ENCODE data around the gene ACOT6.

The ACOT6 gene

GRCh38 chr14:73660511-73660910 lies 48.2 kb downstream of the ACOT6 start:
- Histone ChIP-seq H3K27me3 (ENCODE audit: insufficient read depth, poor library complexity, severe bottlenecking) (no peaks in the 10 kb centered on the region), H3K27ac (ENCODE audit: poor library complexity, severe bottlenecking) (no peak overlapping the region), H3K36me3 (ENCODE audit: low read depth) (peaks cover 32% of the 10 kb centered on the region), H3K9me3 (ENCODE audit: severe bottlenecking) (no peaks in the 10 kb centered on the region), H3K4me1 (ENCODE audit: insufficient read depth, poor library complexity, severe bottlenecking) (peaks cover 11% of the 10 kb centered on the region), H3K4me3 (ENCODE audit: severe bottlenecking) (no peak overlapping the region)
- DNase-seq (ENCODE audit: low spot score) (no peak), ATAC-seq (ENCODE audit: low read depth) (no peak)
- TF ChIP-seq CTCF (IDR thresholded peaks at IDR 0.05; ENCODE audit: poor library complexity, severe bottlenecking), result no peak

GRCh38 chr14:73661872-73662271 lies 49.6 kb downstream of the ACOT6 start:
- peaks cover 34% of the 10 kb centered on the region for H3K36me3 ChIP-seq (ENCODE audit: low read depth)
- H3K9me3 ChIP-seq (ENCODE audit: severe bottlenecking), result no peaks in the 10 kb centered on the region
- peak overlapping the region; percentile 45 for H3K27ac ChIP-seq (ENCODE audit: poor library complexity, severe bottlenecking)
- H3K4me1 ChIP-seq (ENCODE audit: insufficient read depth, poor library complexity, severe bottlenecking), result peaks cover 11% of the 10 kb centered on the region
- ATAC-seq (ENCODE audit: low read depth), result no peak
- TF ChIP-seq CTCF (IDR thresholded peaks at IDR 0.05; ENCODE audit: poor library complexity, severe bottlenecking), result no peak
- DNase-seq (ENCODE audit: low spot score), result no peak
- no peak overlapping the region for H3K4me3 ChIP-seq (ENCODE audit: severe bottlenecking)
- H3K27me3 ChIP-seq (ENCODE audit: insufficient read depth, poor library complexity, severe bottlenecking), result no peaks in the 10 kb centered on the region

- Histone ChIP-seq H3K4me3 (ENCODE audit: severe bottlenecking) (no peak overlapping the region), H3K36me3 (ENCODE audit: low read depth) (peaks cover 34% of the 10 kb centered on the region), H3K27me3 (ENCODE audit: insufficient read depth, poor library complexity, severe bottlenecking) (no peaks in the 10 kb centered on the region), H3K27ac (ENCODE audit: poor library complexity, severe bottlenecking) (peak overlapping the region; percentile 45), H3K4me1 (ENCODE audit: insufficient read depth, poor library complexity, severe bottlenecking) (peaks cover 11% of the 10 kb centered on the region), H3K9me3 (ENCODE audit: severe bottlenecking) (no peaks in the 10 kb centered on the region)
- ATAC-seq (ENCODE audit: low read depth) (peak; percentile 100), DNase-seq (ENCODE audit: low spot score) (peak; percentile 79)
- peak; percentile 92 for TF ChIP-seq CTCF (IDR thresholded peaks at IDR 0.05; ENCODE audit: poor library complexity, severe bottlenecking)
Observed at GRCh38 chr14:73662487-73662943, 50.2 kb downstream of the ACOT6 start.

- H3K27me3 ChIP-seq (ENCODE audit: insufficient read depth, poor library complexity, severe bottlenecking), result no peaks in the 10 kb centered on the region
- no peaks in the 10 kb centered on the region for H3K9me3 ChIP-seq (ENCODE audit: severe bottlenecking)
- no peak overlapping the region for H3K4me3 ChIP-seq (ENCODE audit: severe bottlenecking)
- peaks cover 11% of the 10 kb centered on the region for H3K4me1 ChIP-seq (ENCODE audit: insufficient read depth, poor library complexity, severe bottlenecking)
- ATAC-seq (ENCODE audit: low read depth), result no peak
- DNase-seq (ENCODE audit: low spot score), result no peak
- TF ChIP-seq CTCF (IDR thresholded peaks at IDR 0.05; ENCODE audit: poor library complexity, severe bottlenecking), result no peak
- peak overlapping the region; percentile 45 for H3K27ac ChIP-seq (ENCODE audit: poor library complexity, severe bottlenecking)
- H3K36me3 ChIP-seq (ENCODE audit: low read depth), result peaks cover 31% of the 10 kb centered on the region
Observed at GRCh38 chr14:73663548-73664212, 51.4 kb downstream of the ACOT6 start.

GRCh38 chr14:73665130-73665529 lies 52.8 kb downstream of the ACOT6 start:
- no peak overlapping the region for H3K27ac ChIP-seq (ENCODE audit: poor library complexity, severe bottlenecking)

More at GRCh38 chr14:73665130-73665529, 52.8 kb downstream of the ACOT6 start:
- DNase-seq (ENCODE audit: low spot score), result no peak
- H3K27me3 ChIP-seq (ENCODE audit: insufficient read depth, poor library complexity, severe bottlenecking), result no peaks in the 10 kb centered on the region
- H3K4me3 ChIP-seq (ENCODE audit: severe bottlenecking), result no peak overlapping the region
- peaks cover 31% of the 10 kb centered on the region; the same call in 1 of the 2 replicates for H3K36me3 ChIP-seq (ENCODE audit: low read depth)
- no peaks in the 10 kb centered on the region for H3K9me3 ChIP-seq (ENCODE audit: severe bottlenecking)
- peaks cover 11% of the 10 kb centered on the region for H3K4me1 ChIP-seq (ENCODE audit: insufficient read depth, poor library complexity, severe bottlenecking)
- no peak for TF ChIP-seq CTCF (IDR thresholded peaks at IDR 0.05; ENCODE audit: poor library complexity, severe bottlenecking)
- no peak for ATAC-seq (ENCODE audit: low read depth)

Data from RWPE2 (cell line).